K562 (cell line): ENCODE results near the gene RIPOR2. TPM values are rescaled to one million over a fixed set of nuclear protein-coding genes. Genes with fewer than 3 reads are reported as not detected.

Source experiments
- ATAC-seq: fragments of 200-7000 bp; cut with Tn5 transposase; 3 replicates; pipeline ENCODE4 v1.9.1; 2020; ENCODE audit warnings: moderate library complexity
- BruUV-seq: library from RNA; stranded (reverse); fragments of 400-500 nt; replicated peaks from 2 replicates; lab custom pipeline; 2021; lab: Mats Ljungman, UMichigan
- CTCF ChIA-PET: fragments of 300-600 bp; formaldehyde crosslinking; extraction: SDS; loops from one replicate; lab custom pipeline; 2021; ENCODE audit warnings: low intra/inter-chr PET ratio; lab: Yijun Ruan, JAX
- POLR2A ChIA-PET: fragments of 300-600, 350-650 bp; sonication (Branson Sonifier 250); formaldehyde crosslinking; extraction: SDS; loops from one replicate; lab custom pipeline; 2021; ENCODE audit warnings: antibody characterized with exemption, inconsistent platforms; lab: Yijun Ruan, JAX
- DNase-seq, 4 experiments: peaks; one replicate each; pipeline versions ENCODE4 v3.0.0 to v3.0.0-alpha.2; 2011 to 2018; ENCODE audit warnings: low spot score in 3 of 4, mixed read lengths in 3 of 4; ENCODE audit errors: extremely low read depth in 1 of 4
- FAIRE-seq: peaks from 2 replicates; lab custom pipeline; 2011; peaks lifted over from hg19 to GRCh38; lab: Jason Lieb, UNC
- H2AFZ ChIP-seq: 2 replicates; pipeline ENCODE4 v1.6.0; 2011; ENCODE audit warnings: low read depth, low read length, control low read depth, inconsistent platforms
- H3K27ac ChIP-seq: fragments of 200-600 bp; 3 replicates; pipeline ENCODE4 v1.8.0; 2011; ENCODE audit warnings: low read depth, mild to moderate bottlenecking, control low read depth, inconsistent platforms, low read length, moderate library complexity, mixed read lengths; ENCODE audit errors: extremely low read depth
- H3K27me3 ChIP-seq, 2 experiments: fragments of 300-600 bp in 1 of 2; 2 replicates in 1 of 2; 3 replicates in 1 of 2; pipeline versions ENCODE4 v1.6.0 to v1.8.0; 2011; ENCODE audit warnings: inconsistent platforms in 2 of 2, low read length in 2 of 2, mild to moderate bottlenecking in 1 of 2, mixed read lengths in 1 of 2, moderate library complexity in 1 of 2; ENCODE audit not compliant: control insufficient read depth in 2 of 2, insufficient read depth in 2 of 2
- H3K36me3 ChIP-seq: fragments of 300-600 bp; 3 replicates; pipeline ENCODE4 v1.8.0; 2011; ENCODE audit warnings: mild to moderate bottlenecking, low read length, inconsistent platforms; ENCODE audit not compliant: control insufficient read depth, insufficient read depth
- H3K4me1 ChIP-seq, 2 experiments: fragments of 200-600 bp in 1 of 2; replicated peaks in 1 of 2; 2 replicates in 1 of 2; 3 replicates in 1 of 2; pipeline versions ENCODE4 v1.5.1 to v1.8.0; 2011; ENCODE audit warnings: inconsistent platforms in 2 of 2, low read length in 2 of 2, mild to moderate bottlenecking in 1 of 2, mixed read lengths in 1 of 2, moderate library complexity in 1 of 2; ENCODE audit not compliant: control insufficient read depth in 2 of 2, insufficient read depth in 2 of 2
- H3K4me2 ChIP-seq: 2 replicates; pipeline ENCODE4 v1.6.1; 2011; ENCODE audit warnings: low read length, control low read depth, inconsistent platforms, mixed read lengths; ENCODE audit not compliant: insufficient read depth
- H3K4me3 ChIP-seq: fragments of 200-600 bp; sonication (generic), shearing (Covaris generic); 2 replicates; pipeline ENCODE4 v1.5.1; 2016; ENCODE audit warnings: control low read depth, inconsistent platforms
- H3K79me2 ChIP-seq: fragments of 200-600 bp; 3 replicates; pipeline ENCODE4 v1.8.0; 2011; ENCODE audit warnings: low read length, inconsistent platforms; ENCODE audit not compliant: control insufficient read depth, insufficient read depth
- H3K9ac ChIP-seq, 2 experiments: 2 replicates each; pipeline versions ENCODE4 v1.6.0 to v1.6.1; 2011; ENCODE audit warnings: low read depth in 2 of 2, low read length in 2 of 2, control low read depth in 1 of 2, inconsistent platforms in 1 of 2, mild to moderate bottlenecking in 1 of 2, mixed read lengths in 1 of 2; ENCODE audit not compliant: insufficient read depth in 1 of 2
- H3K9me1 ChIP-seq: one replicate; pipeline ENCODE4 v1.6.0; 2011; ENCODE audit warnings: inconsistent platforms, mild to moderate bottlenecking, low read length, moderate library complexity; ENCODE audit not compliant: control insufficient read depth, insufficient read depth
- H3K9me3 ChIP-seq: replicated peaks from 2 replicates; pipeline ENCODE4 v1.5.1; 2011; ENCODE audit warnings: low read depth, low read length, inconsistent platforms; ENCODE audit not compliant: control insufficient read depth, insufficient read depth
- H4K20me1 ChIP-seq: replicated peaks from 2 replicates; pipeline ENCODE4 v1.6.1; 2011; ENCODE audit warnings: low read length, inconsistent platforms, mixed read lengths; ENCODE audit not compliant: control insufficient read depth, insufficient read depth
- FOSL1 ChIP-seq: fragments of 200-800 bp; sonication (Bioruptor generic); conservative IDR thresholded peaks from 2 replicates; pipeline ENCODE4 v1.6.1; 2016; ENCODE audit warnings: missing genetic modification characterization, missing compliant biosample characterization
- MECOM ChIP-seq: fragments of 250-450 bp; sonication (Bioruptor Pico); IDR thresholded peaks from 2 replicates; pipeline ENCODE4 v1.8.0; 2022; ENCODE audit warnings: inconsistent platforms
- ZNF133 ChIP-seq: fragments of 250-450 bp; sonication (Bioruptor Pico); IDR thresholded peaks from 2 replicates; pipeline ENCODE4 v1.4.0; 2020; ENCODE audit warnings: mild to moderate bottlenecking
- ZNF384 ChIP-seq: IDR thresholded peaks from 2 replicates; pipeline ENCODE4 v1.6.1; 2012; ENCODE audit warnings: low read depth, low read length, improper control_type of control experiment
- WGBS: fragments of 100-300 bp; shearing (Covaris generic); methylation state at CpG from one replicate; pipeline ENCODE4 v1.1.6; 2016; ENCODE audit warnings: low coverage, mixed read lengths; ENCODE audit not compliant: insufficient coverage; ENCODE audit errors: missing lambda C conversion rate; 5-methylcytosine and 5-hydroxymethylcytosine counted together
- in situ Hi-C: fragments of 300-500 bp; cut with MboI; formaldehyde crosslinking; loops from 4 replicates; pipeline ENCODE4 v1.15.0; 2018; ENCODE audit warnings: inconsistent platforms, mixed read lengths
- intact Hi-C: fragments of 100-400 bp; cut with micrococcal nuclease; formaldehyde crosslinking; loops from 2 replicates; pipeline ENCODE4 v1.14.2; 2022
- polyA plus RNA-seq, 8 experiments: library from polyadenylated mRNA; depleted of rRNA in 4 of 8; stranded (reverse) in 5 of 8; unstranded in 3 of 8; fragments of >200 nt; fragmentation: Nextera tagmentation in 2 of 8; fragmentation: Illumina TruSeq in 1 of 8; extraction: Ambion mirVana in 2 of 8; extraction: Trizol in 1 of 8; gene quantifications; 2 replicates each; pipeline versions ENCODE4 v1.2.1 to v1.2.3, GENCODE V29; 2011 to 2014; ENCODE audit warnings: inconsistent platforms in 1 of 8, missing spikeins in 1 of 8
- total RNA-seq, 7 experiments: library from RNA; depleted of rRNA in 6 of 7; stranded (reverse); fragments of >200 nt in 6 of 7; fragmentation: Illumina TruSeq in 2 of 7; extraction: Trizol in 2 of 7; gene quantifications; 2 replicates each; pipeline versions ENCODE4 v1.2.1 to v1.2.3, GENCODE V29; 2011 to 2021; ENCODE audit warnings: low replicate concordance in 1 of 7
- TF ChIP-seq, protein P1 (sequence below): fragments of 200-800 bp; sonication (Bioruptor generic); IDR thresholded peaks from 2 replicates; pipeline ENCODE4 v1.6.1; 2016; ENCODE audit warnings: missing genetic modification characterization, missing compliant biosample characterization

RIPOR2 gene
- total and polyA plus RNA-seq, 9 of the 15 experiments (the other 6 are each of a cell fraction or from before 2014, with no cell fraction given) = 0.04 to 1.0 (median 0.47) TPM; not detected in 2

GRCh38 chr6:24807584-24807983 lies 128.2 kb downstream of the RIPOR2 start (continued):
- TF ChIP-seq, protein P1, sequence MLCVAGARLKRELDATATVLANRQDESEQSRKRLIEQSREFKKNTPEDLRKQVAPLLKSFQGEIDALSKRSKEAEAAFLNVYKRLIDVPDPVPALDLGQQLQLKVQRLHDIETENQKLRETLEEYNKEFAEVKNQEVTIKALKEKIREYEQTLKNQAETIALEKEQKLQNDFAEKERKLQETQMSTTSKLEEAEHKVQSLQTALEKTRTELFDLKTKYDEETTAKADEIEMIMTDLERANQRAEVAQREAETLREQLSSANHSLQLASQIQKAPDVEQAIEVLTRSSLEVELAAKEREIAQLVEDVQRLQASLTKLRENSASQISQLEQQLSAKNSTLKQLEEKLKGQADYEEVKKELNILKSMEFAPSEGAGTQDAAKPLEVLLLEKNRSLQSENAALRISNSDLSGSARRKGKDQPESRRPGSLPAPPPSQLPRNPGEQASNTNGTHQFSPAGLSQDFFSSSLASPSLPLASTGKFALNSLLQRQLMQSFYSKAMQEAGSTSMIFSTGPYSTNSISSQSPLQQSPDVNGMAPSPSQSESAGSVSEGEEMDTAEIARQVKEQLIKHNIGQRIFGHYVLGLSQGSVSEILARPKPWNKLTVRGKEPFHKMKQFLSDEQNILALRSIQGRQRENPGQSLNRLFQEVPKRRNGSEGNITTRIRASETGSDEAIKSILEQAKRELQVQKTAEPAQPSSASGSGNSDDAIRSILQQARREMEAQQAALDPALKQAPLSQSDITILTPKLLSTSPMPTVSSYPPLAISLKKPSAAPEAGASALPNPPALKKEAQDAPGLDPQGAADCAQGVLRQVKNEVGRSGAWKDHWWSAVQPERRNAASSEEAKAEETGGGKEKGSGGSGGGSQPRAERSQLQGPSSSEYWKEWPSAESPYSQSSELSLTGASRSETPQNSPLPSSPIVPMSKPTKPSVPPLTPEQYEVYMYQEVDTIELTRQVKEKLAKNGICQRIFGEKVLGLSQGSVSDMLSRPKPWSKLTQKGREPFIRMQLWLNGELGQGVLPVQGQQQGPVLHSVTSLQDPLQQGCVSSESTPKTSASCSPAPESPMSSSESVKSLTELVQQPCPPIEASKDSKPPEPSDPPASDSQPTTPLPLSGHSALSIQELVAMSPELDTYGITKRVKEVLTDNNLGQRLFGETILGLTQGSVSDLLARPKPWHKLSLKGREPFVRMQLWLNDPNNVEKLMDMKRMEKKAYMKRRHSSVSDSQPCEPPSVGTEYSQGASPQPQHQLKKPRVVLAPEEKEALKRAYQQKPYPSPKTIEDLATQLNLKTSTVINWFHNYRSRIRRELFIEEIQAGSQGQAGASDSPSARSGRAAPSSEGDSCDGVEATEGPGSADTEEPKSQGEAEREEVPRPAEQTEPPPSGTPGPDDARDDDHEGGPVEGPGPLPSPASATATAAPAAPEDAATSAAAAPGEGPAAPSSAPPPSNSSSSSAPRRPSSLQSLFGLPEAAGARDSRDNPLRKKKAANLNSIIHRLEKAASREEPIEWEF (CRISPR knock-in tag) = no peak
- TF ChIP-seq ZNF133 = no peak

- H3K4me2 ChIP-seq = no peak overlapping the region
- no peak for DNase-seq
- no peak; the same call in 2 of the 3 replicates for ATAC-seq
- no peak overlapping the region for H3K4me3 ChIP-seq
- POLR2A ChIA-PET = interaction anchor here (0.6 kb wide), 3 partner anchors 25 to 518 kb away, joined by 3 read pairs; no protein-coding TSS in a partner anchor
- peaks cover 3% of the 10 kb centered on the region in 2 experiments; a peak in 2 of 5 replicates for H3K4me1 ChIP-seq
- no peak overlapping the region for H3K27ac ChIP-seq
- H3K9me1 ChIP-seq = no peaks in the 10 kb centered on the region
- peaks cover 10 to 11% of the 10 kb centered on the region in 2 experiments; a peak in 4 of 5 replicates for H3K27me3 ChIP-seq
- H3K79me2 ChIP-seq = no peaks in the 10 kb centered on the region
- WGBS = 15% methylated on average over 8 of the region's 8 CpGs
- in situ Hi-C loops (no loop called here), intact Hi-C loops (no loop called here)
- no peaks in the 10 kb centered on the region for H4K20me1 ChIP-seq
- H2AFZ ChIP-seq = no peak overlapping the region
- no TSS peak for BruUV-seq
- H3K9me3 ChIP-seq = no peaks in the 10 kb centered on the region
- TF ChIP-seq FOSL1 (0 out of 2 replicates have a peak, but pooled peaks have one; percentile 22), MECOM (CRISPR knock-in tag) (no peak), ZNF384 (0 out of 2 replicates have a peak, but pooled peaks have one; percentile 16)
- H3K36me3 ChIP-seq = no peaks in the 10 kb centered on the region
- FAIRE-seq = no peak
- CTCF ChIA-PET = no interaction called here
- no peak overlapping the region for H3K9ac ChIP-seq
Observed at GRCh38 chr6:24802271-24803059, 133.3 kb downstream of the RIPOR2 start.
